DMS53 (cell line): ENCODE measurements around the gene PNRC2.
A peak's percentile ranks its signal among the peaks of the same experiment; 100 is the strongest.

ENCODE experiments used
- DNase-seq: peaks from one replicate; lab custom pipeline; 2025; lab: John Stamatoyannopoulos, UW

PNRC2 gene, protein sequence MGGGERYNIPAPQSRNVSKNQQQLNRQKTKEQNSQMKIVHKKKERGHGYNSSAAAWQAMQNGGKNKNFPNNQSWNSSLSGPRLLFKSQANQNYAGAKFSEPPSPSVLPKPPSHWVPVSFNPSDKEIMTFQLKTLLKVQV

DNA sequence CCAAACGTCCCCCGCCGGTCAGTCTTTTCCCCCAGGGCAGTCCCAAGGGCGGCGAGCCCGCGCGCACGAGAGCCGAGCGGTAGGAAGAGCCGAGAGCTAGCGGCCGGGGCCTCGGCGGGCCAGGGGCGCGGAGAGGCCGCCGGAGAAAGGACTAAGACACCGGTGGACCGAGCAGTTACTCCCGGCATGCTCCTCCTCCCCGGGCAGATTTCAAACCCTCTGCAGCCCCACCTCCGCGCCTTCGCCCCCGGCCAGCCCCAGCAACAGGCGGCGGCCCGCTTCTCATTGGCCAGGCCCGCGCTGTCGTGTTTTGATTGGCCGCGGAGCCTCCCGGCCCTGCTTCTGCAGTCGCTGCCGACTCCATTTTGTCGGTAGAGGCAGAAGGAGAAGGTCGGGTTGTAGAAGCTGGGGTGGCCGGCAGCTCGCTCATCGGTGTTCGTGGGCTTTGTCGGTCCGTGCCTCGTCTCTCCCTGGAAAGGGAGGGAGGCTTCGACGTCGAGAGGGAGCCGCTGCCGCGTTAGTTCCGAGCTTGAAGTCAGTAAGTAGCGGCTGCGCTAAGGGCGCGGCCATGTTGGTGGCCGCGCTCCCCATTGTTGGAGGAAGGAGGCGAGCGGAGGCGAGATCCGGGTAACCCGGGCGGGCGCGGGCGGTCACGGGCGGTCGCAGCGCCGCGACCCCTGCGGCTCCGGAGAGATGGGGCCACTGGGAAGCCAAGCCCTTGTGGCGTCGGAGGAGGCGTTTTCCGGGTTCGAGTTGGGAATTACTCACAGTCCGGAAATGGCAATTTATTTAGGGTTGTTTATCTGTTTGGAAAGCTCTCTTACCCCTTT is at the start of gene PNRC2:
Gene PNRC2, plus strand, starts transcription at position 368 of the 830 bp plus-strand sequence. CDS start 1,630 bp downstream, outside the sequence.
- peak; percentile 99 for DNase-seq

DNA sequence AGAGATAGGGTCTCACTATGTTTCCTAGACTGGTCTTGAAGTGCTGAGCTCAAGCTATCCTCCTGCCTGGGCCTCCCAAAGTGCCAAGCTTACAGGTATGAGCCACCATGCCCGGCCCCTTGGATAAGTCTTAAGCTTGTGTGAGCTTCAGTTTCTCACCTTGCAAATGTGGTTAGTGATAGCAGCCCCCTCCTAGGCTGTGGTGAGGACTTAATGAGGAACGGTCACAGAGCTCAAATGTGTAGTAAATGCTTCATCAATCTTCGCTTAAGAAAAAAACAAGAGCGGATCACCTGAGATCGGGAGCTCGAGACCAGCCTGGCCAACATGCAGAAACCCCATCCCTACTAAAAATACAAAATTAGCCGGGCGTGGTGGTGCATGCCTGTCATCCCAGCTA is 49.5 kb upstream of the PNRC2 start:
- DNase-seq = no peak

- no peak for DNase-seq
Measured at GRCh38 chr1:23910553-23911246, 48.9 kb upstream of the PNRC2 start.

GRCh38 chr1:23911921-23912320 is 47.7 kb upstream of the PNRC2 start:
- no peak for DNase-seq

DNA sequence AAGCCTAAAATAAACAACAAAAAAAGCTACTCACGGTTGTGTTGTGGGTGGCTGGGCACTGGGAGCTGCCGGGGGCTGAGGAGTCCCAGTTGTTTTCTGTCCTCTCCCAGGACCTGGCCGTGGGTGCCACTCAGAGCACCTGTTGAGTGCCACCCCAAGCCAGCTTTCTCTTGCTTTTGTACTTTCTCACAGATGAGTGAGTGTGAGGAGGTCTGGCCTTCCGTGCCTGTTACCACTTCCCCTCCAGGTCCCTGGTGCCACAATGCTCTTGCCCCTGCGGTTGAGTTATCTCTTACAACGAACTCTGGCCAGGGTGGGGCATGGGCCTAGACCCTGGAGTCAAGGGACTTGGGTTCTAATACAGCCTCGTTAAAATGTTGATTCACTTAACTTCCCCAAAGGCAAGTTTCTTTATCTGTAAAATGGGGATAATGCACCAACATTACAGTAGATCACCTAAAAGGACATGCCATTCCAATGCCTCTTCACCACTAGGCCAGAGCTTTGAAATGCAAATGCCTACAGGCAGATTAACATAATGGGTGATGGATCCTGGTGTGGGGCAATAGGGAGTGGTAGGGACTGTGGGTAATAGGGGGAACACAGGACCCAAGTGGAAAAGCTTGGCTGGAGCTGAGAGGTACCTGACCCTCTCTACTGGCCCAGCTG is 46.3 kb upstream of the PNRC2 start, which contains the start of gene CNR2:
Gene CNR2, minus strand, starts transcription at position 151 of the 669 bp plus-strand sequence. CDS start 37,745 bp downstream, outside the sequence.
- DNase-seq = no peak

- no peak for DNase-seq
Measured at GRCh38 chr1:23914921-23915320, 44.7 kb upstream of the PNRC2 start.

GRCh38 chr1:23915466-23915865 is 44.2 kb upstream of the PNRC2 start:
- DNase-seq = no peak

DNA sequence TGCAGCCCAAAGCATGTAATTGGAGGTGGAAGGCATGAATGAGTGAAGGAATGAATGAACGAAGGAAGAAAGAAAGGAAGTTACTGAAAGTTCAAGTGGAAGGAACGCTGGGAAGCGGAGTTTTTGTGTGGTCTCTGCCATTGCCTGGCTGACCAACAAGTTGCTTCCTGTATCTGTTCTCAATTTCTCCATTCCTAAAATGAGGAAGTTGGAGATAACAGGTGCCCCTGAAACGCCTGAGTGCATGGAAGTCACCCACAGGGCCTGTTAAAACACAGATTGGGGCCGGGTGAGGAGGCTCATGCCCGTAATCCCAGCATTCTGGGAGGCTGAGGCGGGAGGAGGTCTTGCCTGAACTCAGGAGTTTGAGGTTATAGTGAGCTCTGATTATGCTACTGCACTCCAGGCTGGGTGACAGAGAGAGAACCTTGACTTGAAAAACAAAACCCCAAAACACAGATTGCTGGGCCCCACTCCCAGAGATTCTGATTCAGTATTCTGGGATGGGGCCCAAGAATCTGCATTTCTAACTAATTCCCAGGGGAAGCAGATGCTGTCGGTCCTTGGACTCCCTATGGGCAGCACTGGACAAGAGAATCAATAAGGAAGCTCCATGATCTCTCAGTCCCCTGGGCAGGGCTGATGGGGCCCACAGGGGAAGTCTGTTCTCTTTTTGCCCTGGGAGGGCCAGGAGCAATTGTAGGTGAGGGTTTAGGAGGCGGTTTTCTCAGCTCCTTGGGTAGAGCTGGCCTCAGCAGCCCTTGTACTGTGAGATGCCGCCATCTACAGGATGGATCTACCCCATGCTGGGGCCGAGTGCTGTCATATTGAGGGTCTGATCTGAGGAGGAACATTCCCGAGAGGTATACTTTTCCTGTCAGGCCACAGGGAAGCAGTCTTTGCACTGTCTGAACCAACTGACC is 43.2 kb upstream of the PNRC2 start:
- peak; percentile 89 for DNase-seq

GRCh38 chr1:23922321-23922943 is 37.2 kb upstream of the PNRC2 start:
- no peak for DNase-seq

DNA sequence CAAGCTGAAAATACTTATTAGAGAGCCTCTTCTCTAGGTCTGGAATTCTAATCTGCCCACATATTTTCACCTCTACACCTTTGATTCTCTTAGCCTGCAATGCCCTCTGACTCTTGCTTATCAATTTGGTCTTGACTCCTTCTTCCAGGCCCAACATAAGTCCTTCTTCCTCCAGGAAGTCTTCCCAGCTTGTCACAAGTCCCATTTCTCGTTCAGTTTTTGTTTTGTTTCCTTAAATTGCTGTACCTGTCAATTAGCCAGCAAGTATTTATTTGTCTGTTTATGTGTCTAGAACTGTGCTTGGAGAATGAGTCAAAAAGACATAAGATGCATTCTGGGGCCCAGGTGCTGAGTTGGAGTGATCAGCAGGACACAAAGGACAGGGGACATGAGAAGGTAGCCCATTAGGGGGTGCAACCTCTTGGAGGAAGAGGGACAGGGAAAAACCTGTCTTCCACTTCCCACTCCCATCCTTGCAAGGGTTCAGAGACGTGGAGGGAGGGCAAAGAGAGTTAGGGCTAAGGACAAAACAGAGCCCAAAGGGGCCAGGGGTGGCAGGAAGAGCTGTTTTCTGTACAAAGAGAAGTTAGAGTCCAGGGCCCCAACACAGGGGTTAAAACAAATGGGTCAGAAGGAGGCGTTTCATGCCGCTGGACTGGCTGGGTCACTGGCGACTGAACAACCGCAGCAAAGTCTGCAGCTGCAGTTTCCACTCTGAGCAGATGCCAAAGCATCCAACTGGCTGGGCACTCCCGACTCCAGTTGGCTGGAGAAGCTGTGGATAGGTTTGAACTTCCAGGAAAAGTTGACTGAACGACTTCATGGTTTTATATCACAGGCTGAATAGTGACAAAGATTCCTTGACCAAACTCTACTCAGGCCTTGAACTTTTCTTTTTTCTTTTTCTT is 35.8 kb upstream of the PNRC2 start:
- no peak for DNase-seq

DNA sequence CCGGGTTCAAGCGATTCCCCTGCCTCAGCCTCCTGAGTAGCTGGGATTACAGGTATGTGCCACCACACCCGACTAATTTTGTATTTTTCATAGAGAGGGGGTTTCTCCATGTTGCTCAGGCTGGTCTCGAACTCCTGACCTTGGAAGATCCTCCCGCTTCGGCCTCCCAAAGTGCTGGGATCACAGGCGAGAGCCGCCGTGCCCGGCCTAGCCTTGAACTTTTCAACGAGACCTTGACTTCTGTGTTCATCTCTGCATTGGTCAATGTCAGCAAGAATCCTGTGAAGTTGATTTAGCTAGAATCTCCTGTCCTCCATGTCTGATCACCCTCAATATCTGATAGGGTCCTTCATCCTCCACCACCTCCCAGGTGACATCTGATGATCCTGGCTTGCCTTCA is 35.0 kb upstream of the PNRC2 start:
- no peak for DNase-seq

DNA sequence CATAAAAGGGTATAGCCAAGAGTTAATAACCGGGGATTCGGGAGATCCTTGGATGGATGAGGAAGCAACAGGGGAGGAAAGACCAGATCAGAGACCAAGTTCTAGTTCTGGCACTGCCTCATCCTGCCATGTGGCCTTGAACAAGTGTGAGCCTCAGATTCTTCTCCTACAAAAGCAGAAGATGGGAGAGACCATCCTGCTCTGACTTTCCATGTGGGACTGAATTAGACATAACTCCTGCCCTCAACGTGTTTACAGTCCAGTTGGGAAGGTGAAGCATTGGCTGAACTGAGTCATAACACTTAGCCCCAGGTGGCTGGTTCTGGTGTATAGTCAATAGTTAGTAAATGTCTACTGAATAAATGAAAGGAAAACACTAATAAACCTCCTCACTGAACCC is 34.3 kb upstream of the PNRC2 start:
- no peak for DNase-seq

- no peak for DNase-seq
Measured at GRCh38 chr1:23927097-23927496, 32.5 kb upstream of the PNRC2 start.

DNA sequence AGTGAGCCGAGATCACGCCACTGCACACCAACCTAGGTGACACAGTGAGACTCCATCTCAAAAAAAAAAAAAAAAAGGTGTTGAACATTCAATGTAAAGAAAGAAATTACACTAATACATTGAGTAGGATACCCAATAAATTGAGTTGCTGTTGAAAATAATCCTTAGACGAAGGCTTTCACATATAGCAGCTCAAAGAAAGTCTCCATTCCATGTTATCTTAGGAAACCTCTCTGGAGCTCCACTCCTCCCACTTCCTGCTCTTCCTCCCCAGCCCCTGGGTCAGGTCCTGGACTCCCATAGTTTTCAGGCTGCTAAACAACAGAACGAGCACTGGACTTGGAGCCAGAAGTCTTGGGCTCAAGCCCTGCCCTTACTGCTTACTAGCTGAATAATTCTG is 30.8 kb upstream of the PNRC2 start:
- no peak for DNase-seq

- no peak for DNase-seq
Measured at GRCh38 chr1:23930270-23930669, 29.4 kb upstream of the PNRC2 start.

GRCh38 chr1:23930861-23931490 is 28.7 kb upstream of the PNRC2 start:
- no peak for DNase-seq

GRCh38 chr1:23931491-23931880 is 28.1 kb upstream of the PNRC2 start:
- no peak for DNase-seq

- DNase-seq = no peak
Measured at GRCh38 chr1:23936481-23937176, 23.0 kb upstream of the PNRC2 start.

- DNase-seq = no peak
Measured at GRCh38 chr1:23947366-23947765, 12.3 kb upstream of the PNRC2 start.
